Amniotic stem cell (primary cell): ENCODE measurements around the gene RCCD1.
A peak's percentile ranks its signal among the peaks of the same experiment; 100 is the strongest.
"Not testable (repeated sequence)": the region's sequence is repeated elsewhere in the genome, so short reads cannot be mapped to it uniquely, and the experiment has no call there.

ENCODE experiments used
- DNase-seq: peaks from one replicate; lab custom pipeline; 2025; lab: John Stamatoyannopoulos, UW

Gene RCCD1

GRCh38 chr15:90918034-90918788, 36.5 kb upstream of the RCCD1 start:
- no peak for DNase-seq

GRCh38 chr15:90918835-90919234, 35.8 kb upstream of the RCCD1 start:
- DNase-seq, result no peak

- DNase-seq, result no peak
Measured at GRCh38 chr15:90921887-90922286, 32.8 kb upstream of the RCCD1 start.

GRCh38 chr15:90922712-90923322, 31.9 kb upstream of the RCCD1 start:
- DNase-seq, result not testable (repeated sequence)

GRCh38 chr15:90924375-90924774, 30.3 kb upstream of the RCCD1 start:
- DNase-seq, result no peak

GRCh38 chr15:90926766-90927165, 27.9 kb upstream of the RCCD1 start:
- not testable (repeated sequence) for DNase-seq

GRCh38 chr15:90928106-90928505, 26.6 kb upstream of the RCCD1 start:
- DNase-seq, result not testable (repeated sequence)

GRCh38 chr15:90929246-90930019, 25.3 kb upstream of the RCCD1 start:
- no peak for DNase-seq

GRCh38 chr15:90930861-90931574, 23.7 kb upstream of the RCCD1 start:
- no peak for DNase-seq

- no peak for DNase-seq
Measured at GRCh38 chr15:90931575-90931827, 23.2 kb upstream of the RCCD1 start.

- DNase-seq, result peak; percentile 67
Measured at GRCh38 chr15:90931828-90932659, 22.6 kb upstream of the RCCD1 start, which contains the start of gene HDDC3. HDDC3 (minus strand) TSS chr15:90932549; CDS start chr15:90932540, 9 bp downstream.

- DNase-seq, result no peak
Measured at GRCh38 chr15:90932660-90932991, 22.1 kb upstream of the RCCD1 start.

- no peak for DNase-seq
Measured at GRCh38 chr15:90933301-90933700, 21.4 kb upstream of the RCCD1 start.

- DNase-seq, result peak; percentile 72
Measured at GRCh38 chr15:90934256-90934948, 20.3 kb upstream of the RCCD1 start.

GRCh38 chr15:90934949-90935751, 19.5 kb upstream of the RCCD1 start, which contains the start of gene UNC45A:
UNC45A (plus strand) TSS chr15:90935285; CDS start chr15:90935325, 40 bp downstream.
- DNase-seq, result peak; percentile 62

- DNase-seq, result no peak
Measured at GRCh38 chr15:90936823-90937222, 17.9 kb upstream of the RCCD1 start.

GRCh38 chr15:90938261-90938660, 16.4 kb upstream of the RCCD1 start:
- no peak for DNase-seq

GRCh38 chr15:90939756-90940155, 14.9 kb upstream of the RCCD1 start:
- no peak for DNase-seq

GRCh38 chr15:90941038-90941437, 13.6 kb upstream of the RCCD1 start:
- DNase-seq, result no peak
